Liver (tissue), 2 donors: ENCODE results near the gene IL1RAP.

ENCODE experiments used
- CTCF ChIP-seq: fragments of 150-350 bp; IDR thresholded peaks from 2 replicates; pipeline ENCODE4 v1.5.1; 2017; ENCODE audit warnings: improper control_type of control experiment, low read depth, low read length; ENCODE audit not compliant: missing input control
- MAX ChIP-seq: IDR thresholded peaks from 2 replicates; pipeline ENCODE4 v1.6.1; 2016; ENCODE audit warnings: antibody characterized with exemption
- donor health status: healthy.

- TF ChIP-seq MAX (no peak), CTCF (no peak)
These were observed 170.9 kb downstream of the IL1RAP start for GRCh38 chr3:190684776-190685175.
